Fibroblast of skin of left quadriceps (primary cell): ENCODE results near the gene EMC7.
A peak's percentile ranks its signal among the peaks of the same experiment; 100 is the strongest.
"Not testable (repeated sequence)": the region's sequence is repeated elsewhere in the genome, so short reads cannot be mapped to it uniquely, and the experiment has no call there.

Source experiments
- DNase-seq, 2 experiments: peaks; one replicate each; pipeline ENCODE4 v3.0.0-alpha.2; 2013; ENCODE audit warnings: low read depth in 2 of 2

The EMC7 gene

GRCh38 chr15:34101366-34102174, at the start of gene EMC7, which contains the start of gene PGBD4:
Gene EMC7 (minus strand): TSS chr15:34101862. CDS start chr15:34101839, 23 bp downstream.
Gene PGBD4 (plus strand): TSS chr15:34102083. CDS start chr15:34102532, 449 bp downstream.
- peak; percentile 98 for DNase-seq

- no peak for DNase-seq
Observed at GRCh38 chr15:34147371-34148140, 45.9 kb upstream of the EMC7 start.

- no peak for DNase-seq
Observed at GRCh38 chr15:34133511-34133910, 31.8 kb upstream of the EMC7 start.

- no peak for DNase-seq
Observed at GRCh38 chr15:34132881-34133280, 31.2 kb upstream of the EMC7 start.

GRCh38 chr15:34128898-34129297, 27.2 kb upstream of the EMC7 start:
- DNase-seq, result no peak

- DNase-seq, result no peak
Observed at GRCh38 chr15:34126522-34126921, 24.9 kb upstream of the EMC7 start.

GRCh38 chr15:34125945-34126344, 24.3 kb upstream of the EMC7 start:
- no peak for DNase-seq

- DNase-seq, result no peak
Observed at GRCh38 chr15:34124651-34125050, 23.0 kb upstream of the EMC7 start.

- DNase-seq, result peak; percentile 29 to 36
Observed at GRCh38 chr15:34122771-34123183, 21.1 kb upstream of the EMC7 start.

GRCh38 chr15:34121786-34122185, 20.1 kb upstream of the EMC7 start:
- not testable (repeated sequence) for DNase-seq

GRCh38 chr15:34120420-34120819, 18.8 kb upstream of the EMC7 start:
- not testable (repeated sequence) for DNase-seq

- no peak for DNase-seq
Observed at GRCh38 chr15:34119291-34119690, 17.6 kb upstream of the EMC7 start.

- DNase-seq, result no peak
Observed at GRCh38 chr15:34116620-34117019, 15.0 kb upstream of the EMC7 start.

GRCh38 chr15:34114739-34115138, 13.1 kb upstream of the EMC7 start:
- DNase-seq, result no peak

- DNase-seq, result no peak
Observed at GRCh38 chr15:34114215-34114614, 12.6 kb upstream of the EMC7 start.

- no peak for DNase-seq
Observed at GRCh38 chr15:34111488-34111887, 9.8 kb upstream of the EMC7 start.

- peak in 1 of 2 experiments; percentile 16 for DNase-seq
Observed at GRCh38 chr15:34109797-34110663, 8.4 kb upstream of the EMC7 start.

- no peak for DNase-seq
Observed at GRCh38 chr15:34107315-34107714, 5.7 kb upstream of the EMC7 start.

GRCh38 chr15:34106423-34106822, 4.8 kb upstream of the EMC7 start:
- DNase-seq, result no peak

- DNase-seq, result no peak
Observed at GRCh38 chr15:34102175-34102925, 688 bp upstream of the EMC7 start.

GRCh38 chr15:34099914-34100313, 1.7 kb downstream of the EMC7 start:
- DNase-seq, result no peak
